IMR-90 (cell line): Measurements from ENCODE around the gene EFCAB5. TPM values are rescaled to one million over a fixed set of nuclear protein-coding genes. Genes with fewer than 3 reads are reported as not detected.
A peak's percentile ranks its signal among the peaks of the same experiment; 100 is the strongest.

Experiments used
- ATAC-seq: fragments of 200-7000 bp; cut with Tn5 transposase; 2 replicates; pipeline ENCODE4 v1.9.1; 2020; ENCODE audit warnings: low read depth, mild to moderate bottlenecking, moderate library complexity
- BruUV-seq: library from RNA; stranded (reverse); fragments of 400-500 nt; replicated peaks from 2 replicates; lab custom pipeline; 2021; lab: Mats Ljungman, UMichigan
- CTCF ChIA-PET: fragments of 300-600 bp; formaldehyde crosslinking; extraction: SDS; loops from one replicate; lab custom pipeline; 2021; ENCODE audit warnings: antibody characterized with exemption; lab: Yijun Ruan, JAX
- POLR2A ChIA-PET: fragments of 300-600 bp; sonication (Branson Sonifier 250); formaldehyde crosslinking; loops from one replicate; lab custom pipeline; 2022; ENCODE audit warnings: antibody characterized with exemption; ENCODE audit not compliant: unreplicated experiment; lab: Charles Lee
- DNase-seq: peaks from one replicate; pipeline ENCODE4 v3.0.0; 2013
- H2AFZ ChIP-seq: replicated peaks from 2 replicates; pipeline ENCODE3; 2013; ENCODE audit warnings: low read length, mild to moderate bottlenecking; ENCODE audit not compliant: poor library complexity
- H2AK5ac ChIP-seq: 2 replicates; pipeline ENCODE4 v1.6.1; 2013; ENCODE audit warnings: low read depth, low read length, inconsistent platforms
- H2AK9ac ChIP-seq: replicated peaks from 2 replicates; pipeline ENCODE3; 2013; ENCODE audit warnings: mild to moderate bottlenecking, low read depth, low read length, moderate library complexity; ENCODE audit not compliant: poor library complexity
- H2BK120ac ChIP-seq: 2 replicates; pipeline ENCODE4 v1.6.1; 2013; ENCODE audit warnings: low read depth, low read length, inconsistent platforms
- H2BK15ac ChIP-seq: 3 replicates; pipeline ENCODE4 v1.6.1; 2013; ENCODE audit warnings: low read depth, low read length, inconsistent platforms
- H2BK20ac ChIP-seq: 2 replicates; pipeline ENCODE4 v1.6.1; 2013; ENCODE audit warnings: low read depth, mild to moderate bottlenecking, inconsistent platforms, low read length, moderate library complexity
- H2BK5ac ChIP-seq: 2 replicates; pipeline ENCODE4 v1.6.1; 2013; ENCODE audit warnings: mild to moderate bottlenecking, low read depth, low read length, inconsistent platforms; ENCODE audit not compliant: poor library complexity, severe bottlenecking
- H3K14ac ChIP-seq: replicated peaks from 2 replicates; pipeline ENCODE4 v1.6.1; 2013; ENCODE audit warnings: low read depth, low read length, inconsistent platforms
- H3K18ac ChIP-seq: 2 replicates; pipeline ENCODE4 v1.6.1; 2013; ENCODE audit warnings: low read depth, low read length, control low read depth
- H3K23ac ChIP-seq: 2 replicates; pipeline ENCODE4 v1.6.1; 2013; ENCODE audit warnings: low read depth, low read length, inconsistent platforms
- H3K27ac ChIP-seq: 2 replicates; pipeline ENCODE4 v1.5.1; 2013; ENCODE audit warnings: mild to moderate bottlenecking, control low read depth, low read length; ENCODE audit not compliant: insufficient read depth
- H3K27me3 ChIP-seq: 2 replicates; pipeline ENCODE4 v1.6.1; 2013; ENCODE audit warnings: low read length; ENCODE audit not compliant: control insufficient read depth, insufficient read depth
- H3K36me3 ChIP-seq: 2 replicates; pipeline ENCODE4 v1.6.1; 2013; ENCODE audit warnings: low read length, mixed read lengths; ENCODE audit not compliant: control insufficient read depth, insufficient read depth
- H3K4ac ChIP-seq: 2 replicates; pipeline ENCODE4 v1.6.1; 2013; ENCODE audit warnings: low read depth, low read length, inconsistent platforms
- H3K4me1 ChIP-seq: 2 replicates; pipeline ENCODE4 v1.6.1; 2013; ENCODE audit warnings: low read length, mixed read lengths; ENCODE audit not compliant: control insufficient read depth, insufficient read depth
- H3K4me2 ChIP-seq: 2 replicates; pipeline ENCODE4 v1.6.1; 2013; ENCODE audit warnings: low read depth, mild to moderate bottlenecking, control low read depth, low read length, moderate library complexity
- H3K4me3 ChIP-seq: 2 replicates; pipeline ENCODE4 v1.5.1; 2013; ENCODE audit warnings: low read depth, mild to moderate bottlenecking, control low read depth, low read length, moderate library complexity; ENCODE audit not compliant: insufficient read depth
- H3K56ac ChIP-seq: 2 replicates; pipeline ENCODE4 v1.6.1; 2013; ENCODE audit warnings: low read length, inconsistent platforms; ENCODE audit not compliant: insufficient read depth; ENCODE audit errors: extremely low read depth
- H3K79me1 ChIP-seq, 2 experiments: 2 replicates each; pipeline ENCODE4 v1.6.1; 2013; ENCODE audit warnings: low read length in 2 of 2, inconsistent platforms in 1 of 2, low read depth in 1 of 2
- H3K9ac ChIP-seq: 2 replicates; pipeline ENCODE4 v1.6.1; 2013; ENCODE audit warnings: low read depth, low read length, control low read depth
- H3K9me1 ChIP-seq: 2 replicates; pipeline ENCODE4 v1.6.1; 2013; ENCODE audit warnings: low read length, inconsistent platforms; ENCODE audit not compliant: insufficient read depth
- H3K9me3 ChIP-seq: 2 replicates; pipeline ENCODE4 v1.6.1; 2013; ENCODE audit warnings: low read length; ENCODE audit not compliant: control insufficient read depth, insufficient read depth
- H4K20me1 ChIP-seq: 2 replicates; pipeline ENCODE4 v1.6.1; 2013; ENCODE audit warnings: low read length, inconsistent platforms; ENCODE audit not compliant: insufficient read depth
- H4K5ac ChIP-seq: 2 replicates; pipeline ENCODE4 v1.6.1; 2013; ENCODE audit warnings: mild to moderate bottlenecking, low read depth, low read length, control low read depth
- H4K8ac ChIP-seq, 2 experiments: 2 replicates each; pipeline ENCODE4 v1.6.1; 2013; ENCODE audit warnings: low read depth in 2 of 2, low read length in 2 of 2, control low read depth in 1 of 2, inconsistent platforms in 1 of 2
- H4K91ac ChIP-seq: 2 replicates; pipeline ENCODE4 v1.6.1; 2013; ENCODE audit warnings: low read depth, low read length, inconsistent platforms; ENCODE audit not compliant: insufficient read depth
- MAZ ChIP-seq: IDR thresholded peaks from 2 replicates; pipeline ENCODE4 v1.6.1; 2012; ENCODE audit warnings: low read depth, mild to moderate bottlenecking, low read length, improper control_type of control experiment, moderate library complexity, borderline replicate concordance
- MXI1 ChIP-seq: IDR thresholded peaks from 2 replicates; pipeline ENCODE4 v1.6.1; 2012; ENCODE audit warnings: low read depth, mild to moderate bottlenecking, low read length, moderate library complexity, borderline replicate concordance
- RCOR1 ChIP-seq: IDR thresholded peaks from 2 replicates; pipeline ENCODE4 v1.6.1; 2012; ENCODE audit warnings: mild to moderate bottlenecking, low read length, improper control_type of control experiment; ENCODE audit not compliant: insufficient replicate concordance
- WGBS, 2 experiments: methylation state at CpG; one replicate each; pipeline versions ENCODE4 v1.1.5 to v1.1.7; 2013; ENCODE audit warnings: missing lambda C conversion rate in 2 of 2; ENCODE audit not compliant: insufficient read length in 1 of 2; ENCODE audit errors: extremely low coverage in 2 of 2; 5-methylcytosine and 5-hydroxymethylcytosine counted together
- dilution Hi-C: fragments of 300-500 bp; cut with HindIII; formaldehyde crosslinking; loops from one replicate; pipeline ENCODE4 v1.14.3; 2018; ENCODE audit warnings: low sequenced_read_pairs; ENCODE audit not compliant: unreplicated experiment
- in situ Hi-C: fragments of 300-500 bp; cut with MboI; formaldehyde crosslinking; loops from 3 replicates; pipeline ENCODE4 v1.14.3; 2019; ENCODE audit warnings: low sequenced_read_pairs, inconsistent platforms, mixed read lengths
- intact Hi-C: fragments of 100-400 bp; cut with micrococcal nuclease; formaldehyde crosslinking; loops from 2 replicates; pipeline ENCODE4 v1.10.0; 2022
- polyA plus RNA-seq, 3 experiments: library from polyadenylated mRNA; depleted of rRNA; stranded (reverse); fragments of >200 nt; gene quantifications; 2 replicates each; pipeline ENCODE4 v1.2.3, GENCODE V29; 2012; ENCODE audit warnings: low replicate concordance in 1 of 3
- total RNA-seq: library from RNA; depleted of rRNA; stranded (reverse); fragments of >200 nt; gene quantifications from 2 replicates; pipeline ENCODE4 v1.2.3, GENCODE V29; 2012

EFCAB5 gene
- total and polyA plus RNA-seq, 2 of the 4 experiments (the other 2 are of a cell fraction): 0.14 TPM; not detected in 1

DNA sequence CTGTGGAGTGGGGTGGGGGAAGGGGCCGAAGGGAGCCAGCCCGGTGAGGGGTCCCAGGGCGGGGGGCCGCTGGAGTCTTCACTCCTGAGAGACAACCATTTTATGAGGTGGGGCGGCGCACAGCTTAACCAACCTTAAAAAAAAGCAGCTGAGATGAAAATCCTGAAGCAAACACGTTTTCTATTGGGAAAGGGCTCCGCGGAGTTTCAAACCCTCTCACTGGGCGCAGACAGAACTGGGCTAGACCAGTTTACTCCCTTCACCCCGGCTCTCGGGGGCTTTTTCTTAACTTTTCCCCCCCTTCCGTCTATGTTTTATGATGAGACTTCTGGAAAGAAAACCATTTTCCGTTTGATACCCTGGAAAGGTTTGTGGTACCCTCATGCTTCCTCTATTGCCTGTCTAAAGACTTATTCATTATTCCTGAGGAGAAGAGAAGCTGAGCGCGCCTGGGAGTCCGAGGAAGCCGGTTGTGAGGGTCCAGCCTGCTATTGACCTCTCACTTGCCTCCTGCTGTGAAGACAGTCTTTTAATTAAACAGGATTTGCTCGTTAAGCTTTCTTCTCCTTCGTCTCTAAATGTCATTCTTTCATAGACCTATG lies 10.9 kb upstream of the EFCAB5 start:
- Histone ChIP-seq H3K79me1 (peaks cover 4 to 35% of the 10 kb centered on the region in 2 experiments; a peak in 2 of 4 replicates), H2BK120ac (peak overlapping the region; percentile 67; the same call in 1 of the 2 replicates), H3K18ac (peak overlapping the region; percentile 17; the same call in 1 of the 2 replicates), H2AK5ac (no peak overlapping the region), H2AK9ac (peak overlapping the region; percentile 48), H4K91ac (no peak overlapping the region; the same call in 1 of the 2 replicates), H3K27ac (peak overlapping the region; percentile 67), H2AFZ (peak overlapping the region; percentile 92), H3K56ac (peak overlapping the region; percentile 7; the same call in 1 of the 2 replicates), H2BK15ac (no peak overlapping the region), H3K36me3 (no peaks in the 10 kb centered on the region), H3K9me1 (no peaks in the 10 kb centered on the region), H3K9ac (peak overlapping the region; percentile 38), H4K5ac (no peak overlapping the region), H4K8ac (peak overlapping the region in 1 of 2 experiments; percentile 32; a peak in 3 of 4 replicates), H3K4me1 (peaks cover 2% of the 10 kb centered on the region), H3K27me3 (no peaks in the 10 kb centered on the region), H3K4ac (peak overlapping the region; percentile 68; the same call in 1 of the 2 replicates), H2BK5ac (peak overlapping the region; percentile 81), H4K20me1 (peaks cover 6% of the 10 kb centered on the region; the same call in 1 of the 2 replicates), H3K4me3 (peak overlapping the region; percentile 89), H2BK20ac (no peak overlapping the region), H3K4me2 (peak overlapping the region; percentile 97), H3K14ac (peak overlapping the region; percentile 18; the same call in 1 of the 2 replicates), H3K9me3 (no peaks in the 10 kb centered on the region), H3K23ac (peak overlapping the region; percentile 82)
- DNase-seq: peak; percentile 41
- dilution Hi-C loops (no loop called here), intact Hi-C loops (loop anchor here (1.0 kb wide), 3 partner anchors 91 to 291 kb away; no protein-coding TSS in a partner anchor), in situ Hi-C loops (loop anchor here (5.0 to 10.0 kb wide), 2 partner anchors 123 to 286 kb away; no protein-coding TSS in a partner anchor)
- POLR2A ChIA-PET: interaction anchor here (1.0 kb wide), 1 partner anchor 70 kb away, joined by 3 read pairs; no protein-coding TSS in a partner anchor
- no TSS peak for BruUV-seq
- peak; percentile 22 for ATAC-seq
- CTCF ChIA-PET: interaction anchor here (0.6 to 2.7 kb wide), 15 partner anchors 8 to 291 kb away, joined by 3 to 52 read pairs (median 6); partner anchors contain the start of gene EFCAB5
- WGBS, 2 experiments: no CpG with 5 or more reads among the region's 20 CpGs
- TF ChIP-seq MXI1: 0 out of 2 replicates have a peak, but pooled peaks have one; percentile 5
- TF ChIP-seq RCOR1: no peak
- 0 out of 2 replicates have a peak, but pooled peaks have one; percentile 0 for TF ChIP-seq MAZ
